C4-2B (cell line): ENCODE results near the gene BMPR1B.

Experiments used
- ZFX ChIP-seq: fragments of 450-650 bp; IDR thresholded peaks from 2 replicates; pipeline ENCODE4 v1.6.1; 2017
- TF ChIP-seq, protein P1 (sequence below): fragments of 450-650 bp; conservative IDR thresholded peaks from 2 replicates; pipeline ENCODE4 v1.5.1; 2017; ENCODE audit warnings: mild to moderate bottlenecking

DNA sequence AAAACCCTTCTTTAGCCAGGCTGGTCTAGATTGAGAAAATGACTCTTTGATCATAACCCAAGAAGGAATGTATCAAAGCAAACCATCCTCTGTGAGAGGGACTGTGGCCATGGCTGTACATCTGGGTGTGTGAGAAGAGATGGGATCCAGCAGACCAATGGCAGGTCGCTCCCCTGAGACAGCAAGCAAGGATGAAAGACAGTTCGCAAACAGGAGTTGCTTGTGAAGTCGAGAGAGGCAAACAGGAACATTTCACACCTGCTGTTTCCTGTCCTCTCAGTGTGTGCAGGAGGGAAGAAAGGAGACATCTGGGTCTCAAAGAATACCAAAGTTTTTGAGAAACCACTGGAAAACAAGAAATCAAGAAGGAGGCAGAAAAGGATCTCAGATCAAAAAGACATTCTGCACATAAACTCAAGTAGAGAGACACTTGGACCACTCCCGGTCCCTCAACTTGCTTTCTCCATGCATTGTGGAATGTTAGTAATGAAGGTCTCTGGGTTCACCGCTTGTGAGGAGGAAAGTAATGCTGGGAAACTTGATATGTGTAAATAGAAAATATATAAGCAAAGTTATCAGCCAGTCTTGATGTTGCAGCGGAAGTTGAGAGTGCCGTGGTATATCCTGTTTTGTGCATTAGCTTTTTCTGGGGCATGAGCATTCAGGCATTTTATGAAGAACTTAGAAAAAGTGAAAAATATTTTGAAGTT is 327.5 kb downstream of the BMPR1B start:
- TF ChIP-seq, protein P1, sequence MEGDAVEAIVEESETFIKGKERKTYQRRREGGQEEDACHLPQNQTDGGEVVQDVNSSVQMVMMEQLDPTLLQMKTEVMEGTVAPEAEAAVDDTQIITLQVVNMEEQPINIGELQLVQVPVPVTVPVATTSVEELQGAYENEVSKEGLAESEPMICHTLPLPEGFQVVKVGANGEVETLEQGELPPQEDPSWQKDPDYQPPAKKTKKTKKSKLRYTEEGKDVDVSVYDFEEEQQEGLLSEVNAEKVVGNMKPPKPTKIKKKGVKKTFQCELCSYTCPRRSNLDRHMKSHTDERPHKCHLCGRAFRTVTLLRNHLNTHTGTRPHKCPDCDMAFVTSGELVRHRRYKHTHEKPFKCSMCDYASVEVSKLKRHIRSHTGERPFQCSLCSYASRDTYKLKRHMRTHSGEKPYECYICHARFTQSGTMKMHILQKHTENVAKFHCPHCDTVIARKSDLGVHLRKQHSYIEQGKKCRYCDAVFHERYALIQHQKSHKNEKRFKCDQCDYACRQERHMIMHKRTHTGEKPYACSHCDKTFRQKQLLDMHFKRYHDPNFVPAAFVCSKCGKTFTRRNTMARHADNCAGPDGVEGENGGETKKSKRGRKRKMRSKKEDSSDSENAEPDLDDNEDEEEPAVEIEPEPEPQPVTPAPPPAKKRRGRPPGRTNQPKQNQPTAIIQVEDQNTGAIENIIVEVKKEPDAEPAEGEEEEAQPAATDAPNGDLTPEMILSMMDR = no peak
- no peak for TF ChIP-seq ZFX
